GM11168 (cell line): ENCODE measurements around the gene GNE.
"Not testable (repeated sequence)": the region's sequence is repeated elsewhere in the genome, so short reads cannot be mapped to it uniquely, and the experiment has no call there.

Source experiments
- in situ Hi-C: fragments of 300-500 bp; cut with MboI; formaldehyde crosslinking; loops from one replicate; pipeline ENCODE4 v1.12.0; 2022; ENCODE audit warnings: low sequenced_read_pairs; ENCODE audit not compliant: unreplicated experiment

GNE gene

GRCh38 chr9:36258208-36258995 lies at the start of gene GNE:
Gene GNE (minus strand): TSS chr9:36258448. CDS start chr9:36249355, 9,093 bp downstream.
- in situ Hi-C loops, result no loop called here

- in situ Hi-C loops, result no loop called here
Observed at GRCh38 chr9:36306471-36307306, 48.4 kb upstream of the GNE start.

DNA sequence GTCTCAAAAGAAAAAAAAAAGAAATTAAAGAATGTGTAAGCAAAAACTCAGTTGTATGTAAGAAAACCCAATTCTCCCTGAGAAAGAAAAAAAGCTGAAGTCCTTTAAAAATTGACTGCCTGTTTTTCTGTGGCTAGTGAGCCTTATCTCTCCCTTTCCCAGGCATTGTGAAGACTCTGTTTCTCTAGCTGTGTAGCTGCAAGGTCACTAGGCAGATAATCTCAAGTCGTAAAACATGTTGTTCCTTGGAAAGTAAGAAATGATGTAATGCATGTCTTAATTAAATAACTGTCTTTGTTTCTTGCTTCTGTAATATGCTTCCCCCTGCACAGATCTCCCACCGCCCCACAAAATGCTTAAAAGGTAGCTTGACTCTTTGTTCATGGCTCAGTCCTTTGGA lies 46.1 kb upstream of the GNE start:
- in situ Hi-C loops, result not testable (repeated sequence)

GRCh38 chr9:36301227-36301626 lies 43.0 kb upstream of the GNE start:
- in situ Hi-C loops, result no loop called here

GRCh38 chr9:36298566-36298965 lies 40.3 kb upstream of the GNE start:
- in situ Hi-C loops, result no loop called here

DNA sequence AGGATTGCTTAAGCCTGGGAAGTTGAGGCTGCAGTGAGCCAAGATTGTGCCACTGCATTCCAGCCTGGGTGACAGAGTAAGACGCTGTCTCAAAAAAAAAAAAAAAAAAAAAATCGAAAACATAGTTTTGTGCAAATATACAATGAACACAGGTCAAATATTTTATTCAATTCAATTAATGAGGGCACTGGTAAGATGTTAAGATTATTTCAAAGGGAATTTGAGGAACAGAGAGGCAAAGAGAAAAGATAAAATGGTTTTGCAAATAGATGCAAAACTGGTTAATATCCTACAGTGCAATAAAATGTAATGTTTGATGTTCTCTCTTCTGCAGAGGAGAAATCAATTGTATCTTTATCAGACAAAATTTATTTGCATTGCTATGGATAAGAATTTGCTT lies 39.5 kb upstream of the GNE start:
- in situ Hi-C loops, result no loop called here

- in situ Hi-C loops, result not testable (repeated sequence)
Observed at GRCh38 chr9:36294996-36295395, 36.7 kb upstream of the GNE start.

DNA sequence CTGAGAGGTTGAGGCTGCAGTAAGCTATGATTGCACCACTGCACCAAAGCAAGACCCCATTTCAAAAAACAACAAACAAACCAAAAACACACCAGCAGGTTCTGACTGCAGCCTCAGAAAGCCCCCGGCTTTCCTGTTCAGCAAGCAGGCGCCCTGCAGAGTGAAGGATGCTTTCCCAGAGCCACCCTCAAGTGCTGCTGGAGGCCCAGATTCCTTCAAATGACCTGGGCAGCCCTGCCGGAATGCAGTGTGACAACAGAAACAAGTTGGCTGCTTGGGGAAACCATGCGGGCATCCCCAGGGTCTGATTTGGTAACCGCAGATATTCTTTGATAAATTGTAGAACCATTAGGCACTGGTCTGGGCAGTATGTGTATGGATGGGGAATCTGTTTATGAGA lies 35.7 kb upstream of the GNE start:
- in situ Hi-C loops, result no loop called here

- in situ Hi-C loops, result no loop called here
Observed at GRCh38 chr9:36293171-36293570, 34.9 kb upstream of the GNE start.

DNA sequence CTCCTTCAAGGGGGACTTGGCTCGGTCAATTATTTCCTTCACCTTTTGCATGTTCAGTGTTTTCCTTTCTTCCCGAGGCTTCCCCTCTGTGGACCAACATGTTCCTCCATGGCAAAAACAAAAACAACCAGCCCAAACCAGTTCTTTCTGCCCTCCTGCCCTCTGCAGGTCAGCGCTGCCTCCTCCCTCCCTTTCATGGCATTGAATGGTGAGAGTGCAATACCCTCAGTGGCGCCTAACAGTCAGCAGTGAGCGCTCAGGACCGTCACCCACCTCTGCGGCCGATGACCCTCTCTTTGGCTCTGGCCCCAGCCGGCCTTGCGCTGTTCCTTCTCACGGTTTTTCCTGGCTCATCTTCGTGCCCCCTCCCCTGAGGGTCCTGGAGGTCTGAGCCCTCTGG lies 34.4 kb upstream of the GNE start:
- in situ Hi-C loops, result no loop called here

- in situ Hi-C loops, result no loop called here
Observed at GRCh38 chr9:36290996-36291395, 32.7 kb upstream of the GNE start.

- in situ Hi-C loops, result no loop called here
Observed at GRCh38 chr9:36289836-36290435, 31.7 kb upstream of the GNE start.

- in situ Hi-C loops, result no loop called here
Observed at GRCh38 chr9:36288070-36288469, 29.8 kb upstream of the GNE start.

GRCh38 chr9:36286388-36286787 lies 28.1 kb upstream of the GNE start:
- in situ Hi-C loops, result no loop called here

- in situ Hi-C loops, result no loop called here
Observed at GRCh38 chr9:36284226-36284625, 26.0 kb upstream of the GNE start.

- in situ Hi-C loops, result no loop called here
Observed at GRCh38 chr9:36282275-36282674, 24.0 kb upstream of the GNE start.

- in situ Hi-C loops, result no loop called here
Observed at GRCh38 chr9:36280989-36281388, 22.7 kb upstream of the GNE start.

DNA sequence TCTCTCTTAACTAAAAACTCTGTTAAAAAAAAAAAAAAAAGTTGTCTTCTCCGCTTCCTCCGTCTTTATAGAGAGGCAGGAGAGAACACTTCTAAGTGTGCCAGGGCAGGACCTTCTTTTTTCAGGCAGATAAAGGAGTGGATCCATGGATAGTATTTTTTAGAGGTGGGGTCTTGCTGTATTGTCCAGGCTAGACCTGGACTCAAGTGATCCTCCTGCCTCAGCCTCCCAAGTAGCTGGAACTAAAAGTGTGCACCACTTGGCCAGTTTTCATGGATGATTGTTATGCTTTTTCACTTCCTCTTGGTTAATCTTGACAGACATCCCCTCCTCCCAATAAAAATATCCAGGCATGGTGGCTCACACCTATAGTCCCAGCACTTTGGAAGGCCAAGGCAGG lies 20.0 kb upstream of the GNE start:
- in situ Hi-C loops, result no loop called here

GRCh38 chr9:36276781-36277181 lies 18.5 kb upstream of the GNE start:
- in situ Hi-C loops, result no loop called here

GRCh38 chr9:36276254-36276653 lies 18.0 kb upstream of the GNE start:
- in situ Hi-C loops, result no loop called here

GRCh38 chr9:36275060-36275459 lies 16.8 kb upstream of the GNE start:
- in situ Hi-C loops, result no loop called here
